Ovary (tissue), 9 donors: Measurements from ENCODE around the gene OR2AK2. TPM values are rescaled to one million over a fixed set of nuclear protein-coding genes. Genes with fewer than 3 reads are reported as not detected.

Experiments used
- DNase-seq, 5 donors: peaks; one replicate each; pipeline ENCODE4 v3.0.0-alpha.2; 2019 to 2020
- H3K27ac ChIP-seq, 2 donors: fragments of 200-600 bp; one replicate each; pipeline versions ENCODE4 v1.5.1 to v1.8.0; 2019 to 2022
- H3K27me3 ChIP-seq: fragments of 200-600 bp; one replicate; pipeline ENCODE4 v1.8.0; 2022
- H3K36me3 ChIP-seq: fragments of 200-600 bp; sonication (generic); one replicate; pipeline ENCODE4 v1.5.1; 2019
- H3K4me1 ChIP-seq: one replicate; pipeline ENCODE4 v1.8.1; 2013; ENCODE audit warnings: mild to moderate bottlenecking, moderate library complexity; ENCODE audit not compliant: insufficient read depth
- H3K4me3 ChIP-seq: fragments of 200-600 bp; sonication (generic); one replicate; pipeline ENCODE4 v1.5.1; 2017
- H3K9me3 ChIP-seq, 2 donors: fragments of 200-600 bp in 1 of 2; sonication (generic) in 1 of 2; one replicate each; pipeline versions ENCODE4 v1.5.1 to v1.8.1; 2013 to 2019; ENCODE audit warnings: mild to moderate bottlenecking in 1 of 2, moderate library complexity in 1 of 2
- EP300 ChIP-seq: sonication (generic); formaldehyde crosslinking; IDR thresholded peaks from one replicate; pipeline ENCODE4 v1.6.1; 2017; ENCODE audit warnings: antibody characterized with exemption
- POLR2A ChIP-seq: fragments of 450-650 bp; IDR thresholded peaks from one replicate; pipeline ENCODE4 v1.6.1; 2017; ENCODE audit warnings: antibody characterized with exemption, mild to moderate bottlenecking, moderate library complexity
- WGBS, 3 donors: extraction: QIAGEN DNeasy Blood & Tissue Kit in 1 of 3; methylation state at CpG; one replicate each; pipeline versions ENCODE4 v1.1.5 to v1.1.7; 2013 to 2017; 5-methylcytosine and 5-hydroxymethylcytosine counted together
- intact Hi-C, 4 donors: fragments of 100-400 bp; cut with DNase I; formaldehyde crosslinking; loops; one replicate each; pipeline versions ENCODE4 v1.11.0 to v1.15.1; 2022 to 2023
- polyA plus RNA-seq, 2 donors: library from polyadenylated mRNA; stranded (reverse); fragments of 200-250 nt in 1 of 2; fragments of 350-450 nt in 1 of 2; fragmentation: Illumina TruSeq in 1 of 2; extraction: RNeasy Lipid Tissue Mini Kit (QIAGEN cat#74804) in 1 of 2; gene quantifications; one replicate each; pipeline ENCODE4 v1.2.3, GENCODE V29; 2013 to 2014
- total RNA-seq, 7 donors: library from RNA; depleted of rRNA in 2 of 7; stranded (reverse); fragments of >200 nt in 2 of 7; fragmentation: NEBNext Ultra II Directional in 3 of 7; extraction: Animal tissue kit (Norgen Biotek cat#: 25700) in 3 of 7; gene quantifications; one replicate each; pipeline versions ENCODE4 v1.1.0 to v1.2.4, GENCODE V29; 2016 to 2023
- TF ChIP-seq, protein P1 (sequence below), 3 donors: fragments of 450-650 bp in 2 of 3; fragments of 200-600 bp in 1 of 3; IDR thresholded peaks; one replicate each; pipeline versions ENCODE4 v1.5.1 to v1.8.0; 2016 to 2022; ENCODE audit warnings: antibody characterized with exemption in 3 of 3, mild to moderate bottlenecking in 1 of 3
- donor health status: DM: no; HTN: no; CAD: no; lungs with moderate emphysema.
- donor health status: DM: no; HTN: no; CAD: no.
- donor health status: Bipolar disorder and iron deficiency.
- donor health status: DM: yes; HTN: yes; CAD: no.
- donor health status: DM: no; HTN: no; CAD: no.
- donor health status: DM: yes; HTN: yes; CAD: no.

Gene OR2AK2
- total and polyA plus RNA-seq, 9 donors = 0.36 to 0.80 TPM; not detected in 7

DNA sequence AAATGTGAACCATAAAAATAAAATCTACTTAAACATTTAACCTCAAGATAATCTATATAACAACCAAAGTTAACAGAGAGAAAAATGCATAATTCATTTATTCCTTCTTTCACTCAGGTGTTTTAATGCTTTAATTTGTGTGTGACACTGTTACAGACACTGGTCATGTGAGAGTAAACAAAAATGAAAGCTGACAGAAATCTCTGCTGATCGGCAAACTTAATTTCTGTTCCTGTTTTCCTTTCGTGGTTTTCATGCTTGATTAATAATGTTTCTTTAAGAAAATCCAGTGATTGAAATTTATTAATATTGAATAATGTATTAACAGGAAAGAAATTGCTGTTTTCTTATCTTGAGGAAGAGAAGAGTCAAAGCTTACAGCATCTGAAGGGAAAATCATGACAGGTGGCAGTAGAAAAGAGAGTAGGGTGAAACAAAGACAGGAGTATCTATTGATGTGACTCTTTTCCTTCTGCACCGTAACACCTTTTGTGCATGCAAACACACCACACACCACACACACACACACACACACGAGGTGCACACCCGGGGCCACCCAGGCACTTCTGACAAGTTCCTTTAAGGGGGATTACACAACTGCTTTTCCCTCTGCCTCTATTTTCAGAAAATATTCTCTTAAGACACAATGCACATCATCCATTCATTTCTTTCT lies 1.6 kb downstream of the OR2AK2 start:
- H3K9me3 ChIP-seq = no peaks in the 10 kb centered on the region
- TF ChIP-seq POLR2A (no peak), EP300 (no peak)
- TF ChIP-seq, protein P1, sequence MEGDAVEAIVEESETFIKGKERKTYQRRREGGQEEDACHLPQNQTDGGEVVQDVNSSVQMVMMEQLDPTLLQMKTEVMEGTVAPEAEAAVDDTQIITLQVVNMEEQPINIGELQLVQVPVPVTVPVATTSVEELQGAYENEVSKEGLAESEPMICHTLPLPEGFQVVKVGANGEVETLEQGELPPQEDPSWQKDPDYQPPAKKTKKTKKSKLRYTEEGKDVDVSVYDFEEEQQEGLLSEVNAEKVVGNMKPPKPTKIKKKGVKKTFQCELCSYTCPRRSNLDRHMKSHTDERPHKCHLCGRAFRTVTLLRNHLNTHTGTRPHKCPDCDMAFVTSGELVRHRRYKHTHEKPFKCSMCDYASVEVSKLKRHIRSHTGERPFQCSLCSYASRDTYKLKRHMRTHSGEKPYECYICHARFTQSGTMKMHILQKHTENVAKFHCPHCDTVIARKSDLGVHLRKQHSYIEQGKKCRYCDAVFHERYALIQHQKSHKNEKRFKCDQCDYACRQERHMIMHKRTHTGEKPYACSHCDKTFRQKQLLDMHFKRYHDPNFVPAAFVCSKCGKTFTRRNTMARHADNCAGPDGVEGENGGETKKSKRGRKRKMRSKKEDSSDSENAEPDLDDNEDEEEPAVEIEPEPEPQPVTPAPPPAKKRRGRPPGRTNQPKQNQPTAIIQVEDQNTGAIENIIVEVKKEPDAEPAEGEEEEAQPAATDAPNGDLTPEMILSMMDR (IDR thresholded peaks at IDR 0.05) = no peak
- H3K4me1 ChIP-seq = no peaks in the 10 kb centered on the region
- DNase-seq = no peak
- 63 to 74% (median 72%) methylated on average over 5 of the region's 5 CpGs for WGBS, 3 donors
- no peak overlapping the region for H3K27ac ChIP-seq
- H3K4me3 ChIP-seq = no peak overlapping the region
- H3K36me3 ChIP-seq = no peaks in the 10 kb centered on the region
- H3K27me3 ChIP-seq = no peaks in the 10 kb centered on the region
- intact Hi-C loops = no loop called here

- no peaks in the 10 kb centered on the region for H3K4me1 ChIP-seq
- H3K9me3 ChIP-seq = no peaks in the 10 kb centered on the region
- H3K4me3 ChIP-seq = no peak overlapping the region
- whole genome bisulfite sequencing, 3 donors = 56 to 63% (median 61%) methylated on average over 2 of the region's 2 CpGs
- no peak overlapping the region for H3K27ac ChIP-seq
- H3K27me3 ChIP-seq = no peaks in the 10 kb centered on the region
- H3K36me3 ChIP-seq = no peaks in the 10 kb centered on the region
- no peak for DNase-seq
- TF ChIP-seq EP300 (no peak), POLR2A (no peak)
- TF ChIP-seq, protein P1 (IDR thresholded peaks at IDR 0.05) = no peak
- intact Hi-C loops = no loop called here
These were observed 28.0 kb downstream of the OR2AK2 start for GRCh38 chr1:247992986-247993385.

GRCh38 chr1:247998811-247999210 lies 33.8 kb downstream of the OR2AK2 start:
- TF ChIP-seq, protein P1 (IDR thresholded peaks at IDR 0.05) = no peak
- TF ChIP-seq POLR2A (no peak), EP300 (no peak)
- H3K27me3 ChIP-seq = no peaks in the 10 kb centered on the region
- H3K36me3 ChIP-seq = no peaks in the 10 kb centered on the region
- intact Hi-C loops = no loop called here
- WGBS, 3 donors = 31 to 50% (median 37%) methylated on average over 2 of the region's 2 CpGs
- no peaks in the 10 kb centered on the region for H3K4me1 ChIP-seq
- H3K9me3 ChIP-seq = no peaks in the 10 kb centered on the region
- no peak overlapping the region for H3K4me3 ChIP-seq
- no peak overlapping the region for H3K27ac ChIP-seq
- DNase-seq = no peak

DNA sequence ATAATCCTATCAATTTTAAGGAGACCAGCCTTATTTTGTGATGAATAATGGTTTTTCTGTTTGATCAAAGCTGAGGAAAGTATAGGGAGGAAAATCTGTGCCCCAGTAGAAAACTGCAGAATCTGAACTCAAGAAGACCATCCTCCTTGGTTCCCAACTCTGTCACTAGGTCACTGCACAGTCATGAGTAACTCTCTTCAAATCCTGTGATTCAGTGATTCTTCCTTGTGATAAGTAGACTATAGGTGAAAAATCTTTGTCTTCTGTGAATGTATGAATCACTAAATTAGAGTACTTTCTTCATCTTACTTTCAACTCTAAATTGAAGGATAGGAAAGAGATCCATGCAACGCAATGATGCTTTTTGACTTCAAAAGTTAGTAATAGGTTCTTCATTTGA lies 35.1 kb downstream of the OR2AK2 start:
- Histone ChIP-seq H3K27me3 (peaks cover 2% of the 10 kb centered on the region), H3K36me3 (no peaks in the 10 kb centered on the region), H3K27ac (no peak overlapping the region), H3K4me1 (no peaks in the 10 kb centered on the region), H3K9me3 (no peaks in the 10 kb centered on the region), H3K4me3 (no peak overlapping the region)
- intact Hi-C loops = no loop called here
- DNase-seq = no peak
- 87 to 93% (median 91%) methylated on average over 1 of the region's 1 CpG for WGBS, 3 donors
- TF ChIP-seq POLR2A (no peak), EP300 (no peak)
- TF ChIP-seq, protein P1 (IDR thresholded peaks at IDR 0.05) = no peak
